ENCODE results near the gene SMARCAL1. TPM values are rescaled to one million over a fixed set of nuclear protein-coding genes. Genes with fewer than 3 reads are reported as not detected.

SMARCAL1 gene
- total and polyA plus RNA-seq, 2 of the 13 experiments (the other 11 are each of a cell fraction or from before 2014, with no cell fraction given): 12.7 to 21.3 TPM

GRCh38 chr2:216418981-216419380, 6.7 kb downstream of the SMARCAL1 start:
- no peak overlapping the region for H3K4me2 ChIP-seq (ENCODE audit: low read depth, low read length)
- TF ChIP-seq ATF1 (CRISPR knock-in tag; IDR thresholded peaks at IDR 0.05) (no peak), ARNT (IDR thresholded peaks at IDR 0.05) (no peak), HMGA1 (CRISPR knock-in tag; conservative IDR thresholded peaks at IDR 0.05) (no peak), SKIL (CRISPR knock-in tag; IDR thresholded peaks at IDR 0.05; ENCODE audit: borderline replicate concordance) (no peak), MAFF (IDR thresholded peaks at IDR 0.05; ENCODE audit: low read depth, low read length) (no peak), NFIB (CRISPR knock-in tag; IDR thresholded peaks at IDR 0.05; ENCODE audit: borderline replicate concordance) (no peak), ZNF660 (CRISPR knock-in tag; IDR thresholded peaks at IDR 0.05; ENCODE audit: borderline replicate concordance, low read depth) (no peak), TFDP1 (CRISPR knock-in tag; IDR thresholded peaks at IDR 0.05; ENCODE audit: borderline replicate concordance) (no peak), GLI4 (CRISPR knock-in tag; IDR thresholded peaks at IDR 0.05; ENCODE audit: borderline replicate concordance) (no peak), KMT2A (CRISPR knock-in tag; IDR thresholded peaks at IDR 0.05) (no peak), GATAD2A (CRISPR knock-in tag; IDR thresholded peaks at IDR 0.05) (no peak), PCBP2 (optimal IDR thresholded peaks at IDR 0.05; ENCODE audit: low read depth, low read length, poor library complexity, severe bottlenecking) (no peak), HNF1B (CRISPR knock-in tag; IDR thresholded peaks at IDR 0.05) (no peak), IRX3 (CRISPR knock-in tag; IDR thresholded peaks at IDR 0.05; ENCODE audit: borderline replicate concordance, low read depth) (no peak), ZNF10 (CRISPR knock-in tag; IDR thresholded peaks at IDR 0.05; ENCODE audit: borderline replicate concordance, low read depth) (no peak), HDAC2 (CRISPR knock-in tag; IDR thresholded peaks at IDR 0.05) (no peak), ZNF350 (CRISPR knock-in tag; IDR thresholded peaks at IDR 0.05; ENCODE audit: borderline replicate concordance, low read depth) (no peak)
- TF ChIP-seq, protein P1, sequence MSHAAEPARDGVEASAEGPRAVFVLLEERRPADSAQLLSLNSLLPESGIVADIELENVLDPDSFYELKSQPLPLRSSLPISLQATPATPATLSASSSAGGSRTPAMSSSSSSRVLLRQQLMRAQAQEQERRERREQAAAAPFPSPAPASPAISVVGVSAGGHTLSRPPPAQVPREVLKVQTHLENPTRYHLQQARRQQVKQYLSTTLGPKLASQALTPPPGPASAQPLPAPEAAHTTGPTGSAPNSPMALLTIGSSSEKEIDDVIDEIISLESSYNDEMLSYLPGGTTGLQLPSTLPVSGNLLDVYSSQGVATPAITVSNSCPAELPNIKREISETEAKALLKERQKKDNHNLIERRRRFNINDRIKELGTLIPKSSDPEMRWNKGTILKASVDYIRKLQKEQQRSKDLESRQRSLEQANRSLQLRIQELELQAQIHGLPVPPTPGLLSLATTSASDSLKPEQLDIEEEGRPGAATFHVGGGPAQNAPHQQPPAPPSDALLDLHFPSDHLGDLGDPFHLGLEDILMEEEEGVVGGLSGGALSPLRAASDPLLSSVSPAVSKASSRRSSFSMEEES (CRISPR knock-in tag; IDR thresholded peaks at IDR 0.05): no peak

More at GRCh38 chr2:216418981-216419380, 6.7 kb downstream of the SMARCAL1 start:
- no peak overlapping the region for H3K9ac ChIP-seq (ENCODE audit: insufficient read depth, low read depth, low read length)
- ChIA-PET CTCF (ENCODE audit: low intra/inter-chr PET ratio, low total read pairs) (no interaction called here), POLR2A (no interaction called here)
- H3K4me1 ChIP-seq (ENCODE audit: insufficient read depth, low read length): peaks cover 14% of the 10 kb centered on the region
- H3K79me2 ChIP-seq (ENCODE audit: insufficient read depth, low read length): no peaks in the 10 kb centered on the region
- no peaks in the 10 kb centered on the region for H3K9me3 ChIP-seq (ENCODE audit: low read length)
- no peak overlapping the region for H2AFZ ChIP-seq (ENCODE audit: low read length)
- ATAC-seq: no peak
- H4K20me1 ChIP-seq (ENCODE audit: insufficient read depth, low read length): no peaks in the 10 kb centered on the region
- peaks cover 16 to 36% of the 10 kb centered on the region in 2 experiments for H3K36me3 ChIP-seq (replicated peaks in 1 of 2; ENCODE audit: control insufficient read depth in 1 of 2, insufficient read depth in 2 of 2, low read length in 2 of 2)
- no peaks in the 10 kb centered on the region for H3K27me3 ChIP-seq (ENCODE audit: control insufficient read depth in 1 of 2, insufficient read depth in 2 of 2, low read length in 2 of 2)
- 91% methylated on average over 1 of the region's 1 CpG for WGBS (ENCODE audit: low lambda C conversion rate)
- intact Hi-C loops (cut with micrococcal nuclease; ENCODE audit: unreplicated experiment): no loop called here
- in situ Hi-C loops (cut with HindIII; ENCODE audit: extremely low pct_ligation_motif_present, low pct_unique_long_range_greater_than_20kb): no loop called here
- BruUV-seq (replicated peaks): no TSS peak
- H3K27ac ChIP-seq (ENCODE audit: extremely low read length, insufficient read depth, low read length): no peak overlapping the region
- no peak for FAIRE-seq
- no peak for DNase-seq (ENCODE audit: low spot score)
- no peak overlapping the region for H3K4me3 ChIP-seq (replicated peaks in 1 of 3; ENCODE audit: insufficient read depth in 1 of 3, low read depth in 2 of 3, low read length in 3 of 3)
